ENCODE results near the gene HBEGF. TPM values are rescaled to one million over a fixed set of nuclear protein-coding genes. Genes with fewer than 3 reads are reported as not detected.

HBEGF gene
- total and polyA plus RNA-seq, 10 of the 15 experiments (the other 5 are each of a cell fraction or from before 2014, with no cell fraction given) = 0.87 to 3.1 (median 2.1) TPM

GRCh38 chr5:140361901-140362300, 15.5 kb upstream of the HBEGF start:
- POLR2A ChIA-PET = no interaction called here
- no peak overlapping the region for H3K4me2 ChIP-seq (ENCODE audit: control insufficient read depth, insufficient read depth)
- intact Hi-C loops (cut with micrococcal nuclease; ENCODE audit: unreplicated experiment) (loop anchor here (2.0 kb wide), 1 partner anchor 359 kb away; no protein-coding TSS in a partner anchor), in situ Hi-C loops (cut with MboI) (loop anchor here (5.0 kb wide), 2 partner anchors 120 to 355 kb away; no protein-coding TSS in a partner anchor)
- DNase-seq (ENCODE audit: low read depth, low spot score) (no peak), ATAC-seq (no peak), FAIRE-seq (no peak)
- no peak overlapping the region for H3K9ac ChIP-seq (ENCODE audit: control insufficient read depth, insufficient read depth, low read length)
- CTCF ChIA-PET = interaction anchor here (0.6 to 4.4 kb wide), 5 partner anchors 10 to 360 kb away, joined by 3 to 25 read pairs (median 14); no protein-coding TSS in a partner anchor
- SMC1A ChIA-PET (ENCODE audit: uncharacterized antibody, unreplicated experiment) = interaction anchor here (1.5 kb wide), 1 partner anchor 116 kb away, joined by 3 read pairs; no protein-coding TSS in a partner anchor
- 49% methylated on average over 2 of the region's 2 CpGs for WGBS (ENCODE audit: insufficient coverage, insufficient replicate concordance, low lambda C conversion rate, missing lambda C conversion rate)
- no peaks in the 10 kb centered on the region for H4K20me1 ChIP-seq (ENCODE audit: control insufficient read depth, insufficient read depth)
- H3K79me2 ChIP-seq (ENCODE audit: control insufficient read depth, insufficient read depth, low read length) = no peaks in the 10 kb centered on the region
- H2AFZ ChIP-seq (ENCODE audit: control insufficient read depth, low read depth, low read length) = no peak overlapping the region
- no peak for TF ChIP-seq MLLT1 (IDR thresholded peaks at IDR 0.05)
- no peak for TF ChIP-seq E4F1 (IDR thresholded peaks at IDR 0.05; ENCODE audit: borderline replicate concordance, partially characterized antibody)
- no peak for TF ChIP-seq ZBTB11 (CRISPR knock-in tag; IDR thresholded peaks at IDR 0.05)
- TF ChIP-seq ETV6 (conservative IDR thresholded peaks at IDR 0.05 in 1 of 2, IDR thresholded peaks at IDR 0.05 in 1 of 2; ENCODE audit: borderline replicate concordance in 1 of 2, low read depth in 1 of 2) = no peak
- TF ChIP-seq JUNB (IDR thresholded peaks at IDR 0.05) = no peak
- no peak for TF ChIP-seq IKZF2 (IDR thresholded peaks at IDR 0.05)
- TF ChIP-seq RCOR1 (conservative IDR thresholded peaks at IDR 0.05; ENCODE audit: low read depth, low read length) = no peak
- no peak for TF ChIP-seq PAX8 (IDR thresholded peaks at IDR 0.05)
- TF ChIP-seq RB1 (IDR thresholded peaks at IDR 0.05; ENCODE audit: borderline replicate concordance) = no peak
- no peak for TF ChIP-seq NR2F1 (conservative IDR thresholded peaks at IDR 0.05)
- H3K27me3 ChIP-seq (replicated peaks in 1 of 2; ENCODE audit: control insufficient read depth in 2 of 2, insufficient read depth in 2 of 2, low read length in 1 of 2) = no peaks in the 10 kb centered on the region
- no peak overlapping the region for H3K27ac ChIP-seq (ENCODE audit: control insufficient read depth, insufficient read depth)
- no peaks in the 10 kb centered on the region for H3K9me3 ChIP-seq (replicated peaks; ENCODE audit: control insufficient read depth, insufficient read depth, low read length)
- no peak overlapping the region for H3K4me3 ChIP-seq
- H3K36me3 ChIP-seq (ENCODE audit: control insufficient read depth in 2 of 2, insufficient read depth in 2 of 2, low read length in 1 of 2) = no peaks in the 10 kb centered on the region
- H3K4me1 ChIP-seq (ENCODE audit: control insufficient read depth, insufficient read depth, low read length) = peaks cover 9% of the 10 kb centered on the region
- BruUV-seq (replicated peaks) = no TSS peak
- RAD21 ChIA-PET (ENCODE audit: unreplicated experiment) = interaction anchor here (4.9 kb wide), 1 partner anchor 359 kb away, joined by 34 read pairs; no protein-coding TSS in a partner anchor

Measured in GM12878 (cell line).